ENCODE results near the gene SSTR4. TPM values are rescaled to one million over a fixed set of nuclear protein-coding genes. Genes with fewer than 3 reads are reported as not detected.
"Not testable (repeated sequence)": the region's sequence is repeated elsewhere in the genome, so short reads cannot be mapped to it uniquely, and the experiment has no call there.

Gene SSTR4
- total RNA-seq, 1 donor from 2014 or later, result not detected

GRCh38 chr20:23018941-23019340, 16.2 kb upstream of the SSTR4 start:
- DNase-seq, result no peak

DNA sequence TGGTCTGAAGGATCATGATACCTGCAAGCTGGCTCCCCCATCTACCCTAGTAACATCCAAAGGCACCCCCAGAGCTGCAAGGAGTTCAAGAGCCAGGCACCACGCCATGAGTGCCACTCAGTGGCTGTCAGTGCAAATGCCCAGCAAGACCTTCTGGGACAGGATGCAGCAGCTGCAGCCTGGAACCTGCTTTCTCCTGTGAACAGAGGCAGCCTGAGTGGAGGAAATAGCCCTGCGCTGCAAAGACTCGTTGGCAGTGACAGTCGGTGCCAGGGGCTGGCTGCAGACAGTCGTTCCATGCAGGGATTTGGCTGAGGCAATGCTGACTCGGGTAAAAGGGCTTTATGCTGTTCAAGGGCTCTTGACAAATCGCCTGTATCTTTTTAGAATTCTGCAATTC, 15.7 kb upstream of the SSTR4 start:
- peak; percentile 74 for DNase-seq

DNA sequence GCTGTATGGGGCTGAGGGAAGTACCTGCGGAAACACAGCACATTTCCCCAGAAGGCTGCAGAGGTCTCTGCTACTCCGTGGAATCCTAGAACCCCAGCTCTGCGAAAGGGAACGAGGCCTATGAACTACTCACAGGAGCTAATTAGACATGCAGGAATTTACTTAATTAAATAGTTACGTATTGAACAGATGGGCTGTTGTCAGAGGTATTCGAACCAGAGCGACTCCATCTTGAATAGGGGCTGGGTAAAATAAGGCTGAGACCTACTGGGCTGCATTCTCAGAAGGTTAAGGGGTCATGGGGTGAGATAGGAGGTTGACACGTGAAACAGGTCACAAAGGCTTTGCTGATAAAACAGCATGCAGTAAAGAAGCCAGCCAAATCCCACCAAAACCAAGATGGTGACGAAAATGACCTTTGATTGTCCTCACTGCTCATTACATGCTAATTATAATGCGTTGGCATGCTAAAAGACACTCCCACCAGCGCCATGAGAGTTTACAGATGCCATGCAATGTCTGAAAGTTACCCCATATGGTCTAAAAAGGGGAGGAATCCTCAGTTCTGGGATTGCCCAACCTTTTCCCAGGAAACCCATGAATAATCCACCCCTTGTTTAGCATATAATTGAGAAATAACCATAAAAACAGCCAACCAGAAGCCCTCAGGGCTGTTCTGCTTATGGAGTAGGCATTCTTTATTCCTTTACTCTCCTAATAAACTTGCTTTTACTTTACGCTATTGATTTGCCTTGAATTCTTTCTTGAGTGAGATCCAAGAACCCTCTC, 14.7 kb upstream of the SSTR4 start:
- no peak for DNase-seq

DNA sequence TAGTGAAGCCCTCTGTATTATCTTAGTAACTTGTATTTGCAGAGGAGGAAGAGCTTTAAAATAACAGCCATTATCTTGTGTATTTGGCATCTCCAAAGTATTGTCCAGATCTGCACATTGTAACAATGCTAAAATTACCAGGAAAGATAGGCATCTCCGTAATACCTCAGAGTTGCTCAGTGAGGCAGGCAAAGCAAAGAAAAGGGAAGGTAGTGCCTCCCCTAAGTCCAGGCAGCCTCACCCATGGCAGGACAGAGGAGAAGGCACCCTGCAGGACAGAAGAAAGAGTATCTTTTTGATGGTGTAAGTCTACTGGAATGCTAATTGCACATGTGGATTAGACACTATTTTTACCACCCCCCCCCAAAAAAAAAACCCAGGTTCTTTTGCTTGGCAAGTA, 13.6 kb upstream of the SSTR4 start:
- no peak for DNase-seq

DNA sequence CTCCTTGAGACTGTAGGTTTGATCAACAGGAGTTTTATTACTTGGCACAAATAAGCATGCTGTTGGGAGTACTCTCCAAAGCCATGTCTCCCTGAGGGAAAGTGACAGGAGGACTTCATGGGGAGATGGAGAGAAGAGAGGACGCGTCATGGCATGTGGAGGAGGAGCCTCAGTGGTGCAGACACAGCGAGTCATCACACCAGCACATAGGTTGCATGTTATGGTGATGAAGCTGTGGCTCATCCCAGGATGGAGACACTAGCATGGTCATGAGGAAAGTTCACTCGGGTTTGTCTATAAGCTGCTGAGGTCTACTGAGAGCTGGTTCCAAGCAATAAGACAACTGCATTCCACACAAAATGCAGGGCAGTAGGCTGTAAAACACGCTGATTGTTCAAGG, 13.2 kb upstream of the SSTR4 start:
- DNase-seq, result no peak

DNA sequence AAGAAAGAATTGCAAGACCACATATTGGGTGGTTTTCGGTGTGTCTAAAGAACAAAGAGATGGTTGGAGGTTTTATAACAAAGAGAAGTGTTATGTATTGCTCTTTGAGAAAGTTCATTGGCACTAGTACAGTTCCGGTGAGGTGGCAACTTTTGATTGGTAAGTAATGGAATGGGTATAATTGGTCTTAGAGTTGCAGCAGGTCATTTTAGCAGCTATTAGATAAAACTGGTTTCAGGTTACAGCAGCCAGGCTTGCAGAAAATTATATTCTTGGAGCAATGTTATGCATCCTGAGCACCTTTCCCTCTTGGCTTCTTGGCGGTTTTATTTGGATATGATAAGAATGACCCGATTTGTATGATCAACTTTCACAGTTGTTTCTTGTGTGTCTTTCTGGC, 12.3 kb upstream of the SSTR4 start:
- no peak for DNase-seq

- no peak for DNase-seq
These were observed 11.4 kb upstream of the SSTR4 start for GRCh38 chr20:23023621-23024177.

DNA sequence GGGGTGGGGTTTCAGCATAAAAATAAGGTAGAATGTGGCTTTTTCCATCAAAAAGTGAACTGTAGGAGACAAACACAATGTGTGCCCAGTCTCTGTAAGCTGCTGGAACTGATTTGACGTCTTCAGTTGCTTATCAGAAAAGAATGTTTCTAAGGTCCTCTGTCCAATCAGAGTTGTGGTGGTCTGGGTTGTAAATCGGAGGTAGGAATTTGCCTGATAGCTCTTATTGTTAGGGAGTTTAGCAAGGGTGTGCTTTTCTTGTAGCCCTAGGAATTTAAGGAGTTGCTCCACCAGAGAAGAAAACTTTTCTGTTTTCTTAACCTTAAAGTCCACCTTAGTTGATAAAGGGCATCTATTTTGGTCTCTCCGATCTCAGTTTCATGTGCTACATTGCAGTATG, 10.4 kb upstream of the SSTR4 start:
- DNase-seq, result no peak

DNA sequence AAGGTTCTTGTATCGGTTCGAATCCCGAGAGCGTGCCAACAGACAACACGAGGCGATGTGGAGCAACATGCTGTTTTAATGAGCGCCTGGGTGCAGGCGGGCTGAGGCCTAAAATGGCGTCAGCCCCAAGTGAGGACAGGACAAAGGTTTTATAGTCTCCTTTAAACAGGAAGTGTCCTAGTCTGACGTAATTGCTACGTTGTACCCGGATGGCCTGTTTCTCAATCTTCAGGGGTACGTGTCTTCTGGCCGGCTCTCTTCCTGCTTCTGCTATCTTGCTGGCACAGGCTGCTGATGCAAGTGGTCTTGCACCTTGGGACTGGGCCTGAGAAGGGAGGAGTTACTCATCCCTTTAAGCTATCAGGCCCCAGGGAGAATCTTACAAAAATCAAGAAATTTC, 9.6 kb upstream of the SSTR4 start:
- not testable (repeated sequence) for DNase-seq

DNA sequence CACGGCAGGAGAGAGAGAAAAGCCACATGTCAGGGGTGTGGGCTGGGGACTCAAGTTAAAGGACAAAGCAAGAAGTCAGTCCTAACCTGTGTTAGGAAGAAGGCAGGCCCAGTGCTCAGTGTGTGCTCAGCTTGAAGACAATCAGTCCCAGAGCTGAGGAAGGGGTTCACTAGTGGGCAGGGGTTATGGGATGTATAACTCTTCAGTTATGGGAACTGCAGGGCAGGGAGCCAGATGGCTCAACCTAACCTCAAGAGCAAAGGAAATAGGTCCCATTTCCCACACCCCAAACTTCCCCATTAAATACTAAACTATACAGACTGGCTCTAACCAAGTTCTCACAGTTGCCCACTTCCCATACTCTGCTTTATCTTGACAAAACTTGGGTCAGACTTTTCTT, 7.4 kb upstream of the SSTR4 start:
- DNase-seq, result no peak

- DNase-seq, result no peak
These were observed 6.7 kb upstream of the SSTR4 start for GRCh38 chr20:23028392-23028791.

GRCh38 chr20:23029324-23029723, 5.8 kb upstream of the SSTR4 start:
- no peak for DNase-seq

- no peak for DNase-seq
These were observed 3.8 kb upstream of the SSTR4 start for GRCh38 chr20:23031346-23031745.

- peak; percentile 53 for DNase-seq
These were observed 2.9 kb upstream of the SSTR4 start for GRCh38 chr20:23032056-23032749.

GRCh38 chr20:23032750-23033078, 2.4 kb upstream of the SSTR4 start:
- DNase-seq, result no peak

- no peak for DNase-seq
These were observed 1.2 kb upstream of the SSTR4 start for GRCh38 chr20:23033918-23034317.

GRCh38 chr20:23035731-23036130, 619 bp downstream of the SSTR4 start:
- DNase-seq, result no peak

DNA sequence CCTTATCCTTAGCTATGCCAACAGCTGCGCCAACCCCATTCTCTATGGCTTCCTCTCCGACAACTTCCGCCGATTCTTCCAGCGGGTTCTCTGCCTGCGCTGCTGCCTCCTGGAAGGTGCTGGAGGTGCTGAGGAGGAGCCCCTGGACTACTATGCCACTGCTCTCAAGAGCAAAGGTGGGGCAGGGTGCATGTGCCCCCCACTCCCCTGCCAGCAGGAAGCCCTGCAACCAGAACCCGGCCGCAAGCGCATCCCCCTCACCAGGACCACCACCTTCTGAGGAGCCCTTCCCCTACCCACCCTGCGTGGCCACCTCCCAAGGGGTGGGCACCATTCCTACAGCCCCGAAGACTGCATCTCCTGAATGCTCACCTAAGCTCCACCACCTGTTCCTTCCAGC, 1.3 kb downstream of the SSTR4 start:
- no peak for DNase-seq

DNA sequence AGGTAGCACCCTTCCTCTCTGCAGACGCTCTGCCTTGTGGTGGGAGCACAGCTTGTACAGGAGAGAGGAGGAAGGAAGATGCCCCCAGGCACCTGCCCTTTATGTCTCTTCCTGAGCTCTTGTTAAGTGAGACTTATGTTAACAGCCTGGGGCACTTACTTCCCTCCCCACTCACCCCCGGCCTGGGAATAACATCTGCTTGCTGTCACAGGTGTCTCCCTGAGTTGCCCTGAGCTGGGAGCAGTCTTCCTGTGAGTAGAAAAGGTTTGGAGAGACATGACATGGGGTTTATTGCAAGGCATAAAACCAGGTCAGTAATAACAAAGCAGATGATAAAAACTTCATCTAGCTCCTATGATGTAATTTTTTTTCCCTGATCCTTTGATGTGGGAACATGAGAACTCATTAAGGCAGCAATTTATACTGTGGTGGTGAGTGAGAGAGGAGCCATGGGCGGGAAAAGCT, 1.9 kb downstream of the SSTR4 start:
- DNase-seq, result no peak

DNA sequence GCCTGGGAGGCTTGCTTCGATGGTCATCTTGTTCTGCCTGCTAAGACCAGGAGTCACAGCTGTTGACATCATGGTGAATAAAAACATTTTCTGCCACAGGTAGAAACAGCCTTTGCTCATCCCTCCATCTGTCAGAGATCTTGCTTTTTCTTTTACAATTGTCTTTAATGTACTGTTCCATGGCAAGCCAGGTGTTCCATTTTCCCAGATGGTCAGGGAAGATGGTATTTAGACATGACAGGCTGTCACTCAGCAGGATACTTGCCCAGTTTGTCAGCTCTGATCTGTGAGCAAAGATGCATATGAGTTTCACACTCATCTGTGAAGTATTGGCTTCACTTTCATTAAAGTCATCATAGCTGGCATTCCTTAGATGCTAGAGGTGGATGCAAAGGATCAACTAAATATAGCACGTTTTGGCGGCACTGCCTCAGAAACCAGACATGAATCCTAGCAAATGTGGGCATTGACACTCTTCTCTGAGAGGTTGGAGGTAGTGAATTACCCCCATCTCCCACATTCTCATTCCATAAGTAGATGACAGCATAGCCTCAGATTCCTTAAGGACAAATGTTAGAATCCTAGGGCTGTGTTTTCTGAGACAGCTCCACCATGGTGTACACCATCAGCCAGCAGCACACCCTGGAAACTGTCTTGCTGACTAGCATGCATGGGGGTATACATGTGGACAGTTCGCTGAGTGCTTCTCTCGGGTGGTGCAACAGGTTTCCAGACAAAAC, 4.2 kb downstream of the SSTR4 start:
- no peak for DNase-seq

- no peak for DNase-seq
These were observed 4.9 kb downstream of the SSTR4 start for GRCh38 chr20:23039885-23040508.

DNA sequence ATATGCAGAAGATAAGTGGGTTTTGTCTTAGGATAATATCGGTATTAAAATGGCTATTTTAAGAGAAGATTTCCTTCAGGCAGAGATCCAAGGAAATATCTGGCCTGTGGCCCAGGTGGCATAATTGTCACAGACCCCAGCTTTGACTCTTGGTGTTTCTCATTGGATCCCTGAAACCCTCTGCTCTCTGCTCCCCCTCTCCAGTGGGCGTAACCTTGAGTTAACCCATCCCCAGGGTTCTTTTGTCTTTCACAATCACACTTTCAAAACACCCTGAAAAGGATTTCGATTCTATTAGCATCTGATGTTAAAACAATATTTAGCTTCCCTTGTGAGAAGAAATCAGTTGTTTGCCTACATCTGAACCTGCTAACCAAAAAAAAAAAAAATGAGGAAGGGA, 7.2 kb downstream of the SSTR4 start:
- no peak for DNase-seq

DNA sequence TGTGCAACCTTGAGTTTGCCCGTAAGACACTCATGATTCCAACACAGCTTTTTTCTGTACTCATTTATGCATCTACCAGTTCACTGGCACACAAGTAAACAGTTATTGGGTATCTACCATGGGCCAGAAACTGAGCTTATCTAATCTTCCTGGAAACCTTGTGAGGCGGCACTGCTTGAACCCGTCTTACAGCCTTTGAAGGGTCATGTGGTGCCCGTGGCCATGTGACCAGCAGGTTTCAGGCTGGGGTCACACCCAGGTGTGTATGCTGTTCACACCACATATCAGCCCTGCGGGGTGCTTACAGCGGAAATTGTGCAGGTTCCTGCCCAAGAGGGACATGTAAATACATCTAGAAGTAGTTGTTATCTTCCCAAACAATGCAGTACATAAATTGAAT, 8.3 kb downstream of the SSTR4 start:
- DNase-seq, result no peak

Measured in tongue (tissue), 2 donors.